Mesothelial cell of epicardium (in vitro differentiated cells): ENCODE measurements around the gene POLH. TPM values are rescaled to one million over a fixed set of nuclear protein-coding genes. Genes with fewer than 3 reads are reported as not detected.
"Not testable (repeated sequence)": the region's sequence is repeated elsewhere in the genome, so short reads cannot be mapped to it uniquely, and the experiment has no call there.

ENCODE experiments used
- DNase-seq, 2 experiments: peaks; one replicate each; pipeline ENCODE4 v3.0.0; 2021; ENCODE audit warnings: low spot score in 2 of 2; ENCODE audit not compliant: unreplicated experiment in 2 of 2
- H3K27ac Mint-ChIP-seq: 2 replicates; pipeline ENCODE4 v1.8.0; 2021; ENCODE audit warnings: mixed read lengths
- H3K27me3 Mint-ChIP-seq: 2 replicates; pipeline ENCODE4 v1.8.0; 2021; ENCODE audit warnings: low read depth, mixed read lengths
- H3K36me3 Mint-ChIP-seq: 2 replicates; pipeline ENCODE4 v1.8.0; 2021; ENCODE audit warnings: mixed read lengths
- H3K4me1 Mint-ChIP-seq: 2 replicates; pipeline ENCODE4 v1.8.0; 2021; ENCODE audit warnings: mixed read lengths
- H3K4me3 Mint-ChIP-seq: 2 replicates; pipeline ENCODE4 v1.8.0; 2021; ENCODE audit warnings: mild to moderate bottlenecking, moderate library complexity, mixed read lengths
- H3K9me3 Mint-ChIP-seq: 2 replicates; pipeline ENCODE4 v1.8.0; 2021; ENCODE audit warnings: mixed read lengths
- total RNA-seq: library from RNA; stranded (reverse); gene quantifications from 3 replicates; pipeline ENCODE4 v1.2.1, GENCODE V29; 2021
- TF ChIP-seq, protein P1 (sequence below): fragments of 200-600 bp; sonication (generic); IDR thresholded peaks from one replicate; pipeline ENCODE4 v1.5.0; 2021; ENCODE audit warnings: antibody characterized with exemption; ENCODE audit not compliant: unreplicated experiment

The POLH gene
- total RNA-seq, 1 donor from 2014 or later: 21.8 TPM

DNA sequence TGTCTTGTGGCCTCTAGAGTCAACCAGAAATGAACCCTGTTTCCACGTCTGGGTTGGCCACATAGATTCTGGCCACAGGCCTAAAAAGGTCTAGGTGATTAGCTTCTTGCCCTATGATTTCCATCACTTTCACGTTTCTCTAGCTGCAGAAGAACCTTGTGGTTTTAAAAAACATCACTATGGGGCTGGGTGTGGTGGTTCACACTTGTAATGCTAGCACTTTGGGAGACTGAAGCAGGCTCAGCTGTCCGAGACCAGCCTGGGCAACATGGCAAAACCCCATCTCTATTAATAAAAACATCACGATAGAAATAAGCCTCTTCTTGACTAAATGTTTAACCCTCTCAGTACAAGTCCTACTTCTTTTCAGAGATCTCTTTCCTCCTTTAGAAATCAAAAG lies 31.5 kb upstream of the POLH start:
- Mint-ChIP-seq H3K4me3 (no peak overlapping the region), H3K4me1 (no peaks in the 10 kb centered on the region), H3K27me3 (no peaks in the 10 kb centered on the region), H3K27ac (no peak overlapping the region), H3K36me3 (peaks cover 42% of the 10 kb centered on the region), H3K9me3 (no peaks in the 10 kb centered on the region)
- DNase-seq: no peak
- TF ChIP-seq, protein P1, sequence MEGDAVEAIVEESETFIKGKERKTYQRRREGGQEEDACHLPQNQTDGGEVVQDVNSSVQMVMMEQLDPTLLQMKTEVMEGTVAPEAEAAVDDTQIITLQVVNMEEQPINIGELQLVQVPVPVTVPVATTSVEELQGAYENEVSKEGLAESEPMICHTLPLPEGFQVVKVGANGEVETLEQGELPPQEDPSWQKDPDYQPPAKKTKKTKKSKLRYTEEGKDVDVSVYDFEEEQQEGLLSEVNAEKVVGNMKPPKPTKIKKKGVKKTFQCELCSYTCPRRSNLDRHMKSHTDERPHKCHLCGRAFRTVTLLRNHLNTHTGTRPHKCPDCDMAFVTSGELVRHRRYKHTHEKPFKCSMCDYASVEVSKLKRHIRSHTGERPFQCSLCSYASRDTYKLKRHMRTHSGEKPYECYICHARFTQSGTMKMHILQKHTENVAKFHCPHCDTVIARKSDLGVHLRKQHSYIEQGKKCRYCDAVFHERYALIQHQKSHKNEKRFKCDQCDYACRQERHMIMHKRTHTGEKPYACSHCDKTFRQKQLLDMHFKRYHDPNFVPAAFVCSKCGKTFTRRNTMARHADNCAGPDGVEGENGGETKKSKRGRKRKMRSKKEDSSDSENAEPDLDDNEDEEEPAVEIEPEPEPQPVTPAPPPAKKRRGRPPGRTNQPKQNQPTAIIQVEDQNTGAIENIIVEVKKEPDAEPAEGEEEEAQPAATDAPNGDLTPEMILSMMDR: no peak

DNA sequence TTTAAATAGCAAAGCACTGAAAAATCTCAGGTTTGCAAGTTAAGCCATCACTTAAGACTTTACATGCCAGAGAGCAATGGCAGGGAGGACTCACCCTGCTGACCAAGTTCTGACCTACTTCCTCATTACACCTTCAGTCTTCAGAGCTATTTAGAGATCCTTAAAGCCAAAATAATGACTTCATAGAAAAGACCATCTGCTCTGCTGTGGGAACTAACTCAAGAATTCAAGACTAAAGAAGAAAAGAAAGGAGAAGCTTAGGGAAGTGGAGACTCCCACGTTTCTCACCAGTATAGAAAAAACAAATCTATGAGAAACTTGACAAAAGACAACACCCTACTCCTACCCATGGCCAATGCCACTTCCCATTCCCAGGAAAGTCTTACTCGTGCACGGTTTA lies 28.8 kb upstream of the POLH start:
- Mint-ChIP-seq H3K4me3 (no peak overlapping the region), H3K36me3 (peaks cover 41% of the 10 kb centered on the region), H3K9me3 (no peaks in the 10 kb centered on the region), H3K27me3 (no peaks in the 10 kb centered on the region), H3K4me1 (no peaks in the 10 kb centered on the region), H3K27ac (no peak overlapping the region)
- DNase-seq: no peak
- TF ChIP-seq, protein P1: no peak

DNA sequence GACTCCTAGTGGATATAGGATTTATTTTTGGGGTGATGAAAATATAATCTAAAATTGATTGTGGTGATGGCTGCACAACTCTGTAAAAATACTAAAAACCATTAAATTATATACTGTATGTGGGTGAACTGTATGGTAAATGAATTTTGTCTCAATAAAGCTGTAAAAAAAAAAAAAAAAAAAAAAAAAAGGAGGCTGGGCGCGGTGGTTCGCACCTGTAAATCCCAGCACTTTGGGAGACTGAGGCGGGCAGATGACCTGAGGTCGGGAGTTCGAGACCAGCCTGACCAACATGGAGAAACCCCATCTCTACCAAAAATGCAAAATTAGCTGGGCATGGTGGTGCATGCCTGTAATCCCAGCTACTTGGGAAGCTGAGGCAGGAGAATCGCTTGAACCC lies 18.4 kb upstream of the POLH start:
- not testable (repeated sequence) for H3K27ac Mint-ChIP-seq, H3K27me3 Mint-ChIP-seq, H3K9me3 Mint-ChIP-seq, H3K4me1 Mint-ChIP-seq, DNase-seq, H3K4me3 Mint-ChIP-seq
- H3K36me3 Mint-ChIP-seq: peaks cover 48% of the 10 kb centered on the region

DNA sequence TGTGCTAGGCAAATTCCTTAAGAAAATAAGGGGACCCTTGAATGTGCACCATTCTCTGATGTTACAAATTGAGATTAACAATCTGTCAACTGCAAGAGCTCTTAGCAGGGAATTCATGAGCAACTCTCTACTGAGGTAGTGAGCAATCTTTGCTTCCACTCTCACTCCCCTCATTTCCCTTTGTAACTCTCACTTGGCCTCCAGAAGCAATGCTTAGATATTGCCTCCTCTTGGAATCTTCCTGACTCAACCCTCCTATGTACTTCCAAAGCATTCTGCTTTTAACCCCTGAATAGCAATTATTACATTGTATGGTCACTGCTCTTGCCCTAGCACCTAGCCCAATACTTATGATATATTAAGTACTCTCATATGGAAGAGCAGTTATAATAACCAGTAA lies 16.7 kb upstream of the POLH start:
- no peaks in the 10 kb centered on the region for H3K9me3 Mint-ChIP-seq
- H3K27ac Mint-ChIP-seq: no peak overlapping the region
- no peaks in the 10 kb centered on the region for H3K4me1 Mint-ChIP-seq
- H3K36me3 Mint-ChIP-seq: peaks cover 38% of the 10 kb centered on the region
- no peak overlapping the region for H3K4me3 Mint-ChIP-seq
- TF ChIP-seq, protein P1: no peak
- no peaks in the 10 kb centered on the region for H3K27me3 Mint-ChIP-seq
- no peak for DNase-seq

DNA sequence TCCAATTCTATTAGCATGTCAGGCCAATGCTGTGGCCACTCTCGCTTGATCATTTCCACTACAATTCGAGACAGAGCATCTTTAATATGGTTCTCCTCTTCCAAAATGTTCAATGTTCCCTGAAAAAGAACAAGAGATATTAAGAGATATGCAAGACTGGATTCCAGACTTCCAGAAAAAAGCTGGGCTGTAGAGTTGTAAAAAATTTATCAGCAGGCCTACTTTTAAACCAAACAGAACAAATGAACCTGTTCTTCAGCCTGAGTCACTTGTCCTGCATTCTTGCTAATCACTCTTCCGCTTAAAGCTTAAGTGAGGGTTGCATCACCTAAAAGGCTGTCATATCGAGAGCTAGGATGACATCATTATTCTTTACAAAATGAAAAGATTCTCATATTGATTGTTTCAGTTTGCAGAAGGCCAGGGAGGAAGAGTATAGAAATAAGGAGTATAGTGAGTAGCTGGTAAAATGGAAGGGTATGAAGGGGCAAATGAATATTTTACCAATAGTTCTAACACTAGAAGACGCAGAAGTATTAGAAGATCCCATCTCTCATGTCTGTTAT lies 5.0 kb upstream of the POLH start:
- H3K27ac Mint-ChIP-seq: no peak overlapping the region
- DNase-seq: no peak
- peaks cover 9% of the 10 kb centered on the region for H3K4me1 Mint-ChIP-seq
- no peaks in the 10 kb centered on the region for H3K27me3 Mint-ChIP-seq
- peaks cover 17% of the 10 kb centered on the region for H3K36me3 Mint-ChIP-seq
- no peaks in the 10 kb centered on the region for H3K9me3 Mint-ChIP-seq
- no peak overlapping the region for H3K4me3 Mint-ChIP-seq
- TF ChIP-seq, protein P1: no peak

DNA sequence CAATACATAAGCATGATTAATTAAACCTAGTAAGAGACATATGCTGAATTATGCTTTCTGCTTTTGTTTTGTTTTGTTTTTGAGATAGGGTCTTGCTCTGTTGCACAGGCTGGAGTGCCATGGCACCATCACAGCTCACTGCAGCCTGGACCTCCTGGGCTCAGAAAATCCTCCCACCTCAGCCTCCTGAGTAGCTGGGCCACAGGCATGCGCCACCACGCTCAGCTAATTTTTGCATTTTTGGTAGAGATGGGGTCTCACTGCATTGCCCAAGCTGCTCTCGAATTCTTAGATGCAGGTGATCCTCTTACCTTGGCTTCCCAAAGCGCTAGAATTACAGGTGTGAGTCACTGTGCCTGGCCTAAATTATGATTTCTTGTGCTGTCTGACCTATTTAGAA lies 4.0 kb upstream of the POLH start:
- H3K9me3 Mint-ChIP-seq: no peaks in the 10 kb centered on the region
- no peak for DNase-seq
- peaks cover 13% of the 10 kb centered on the region for H3K4me1 Mint-ChIP-seq
- TF ChIP-seq, protein P1: no peak
- no peak overlapping the region for H3K4me3 Mint-ChIP-seq
- H3K36me3 Mint-ChIP-seq: peaks cover 15% of the 10 kb centered on the region
- no peak overlapping the region for H3K27ac Mint-ChIP-seq
- no peaks in the 10 kb centered on the region for H3K27me3 Mint-ChIP-seq
